ENCODE results near the gene MRC1.
"Not testable (repeated sequence)": the region's sequence is repeated elsewhere in the genome, so short reads cannot be mapped to it uniquely, and the experiment has no call there.

MRC1 gene

DNA sequence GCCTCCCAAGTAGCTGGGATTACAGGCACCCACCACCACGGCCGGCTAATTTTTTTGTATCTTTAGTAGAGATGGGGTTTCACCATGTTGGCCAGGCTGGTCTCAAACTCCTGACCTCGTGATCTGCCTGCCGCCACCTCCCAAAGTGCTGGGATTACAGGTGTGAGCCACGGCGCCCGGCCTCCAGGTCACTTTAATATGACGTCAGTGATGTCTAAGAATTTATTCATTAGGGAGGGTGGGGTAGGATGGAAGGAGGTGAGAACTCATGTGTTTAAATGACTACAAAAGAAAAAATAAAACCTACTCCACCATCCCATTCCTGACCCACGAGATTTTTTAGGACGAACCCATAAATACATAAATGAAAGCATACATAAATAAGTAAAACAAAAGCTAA lies 145.2 kb downstream of the MRC1 start:
- not testable (repeated sequence) for H3K27ac ChIP-seq (ENCODE audit: low read length); H3K9ac ChIP-seq (ENCODE audit: low read length); H3K27me3 ChIP-seq (ENCODE audit: control insufficient read depth, insufficient read depth, low read length); H3K4me3 ChIP-seq (ENCODE audit: low read length); H3K36me3 ChIP-seq (ENCODE audit: control insufficient read depth, low read depth, low read length); H3K9me3 ChIP-seq (ENCODE audit: control insufficient read depth, low read depth, low read length); H3K4me1 ChIP-seq (ENCODE audit: control insufficient read depth, low read depth, low read length)

DNA sequence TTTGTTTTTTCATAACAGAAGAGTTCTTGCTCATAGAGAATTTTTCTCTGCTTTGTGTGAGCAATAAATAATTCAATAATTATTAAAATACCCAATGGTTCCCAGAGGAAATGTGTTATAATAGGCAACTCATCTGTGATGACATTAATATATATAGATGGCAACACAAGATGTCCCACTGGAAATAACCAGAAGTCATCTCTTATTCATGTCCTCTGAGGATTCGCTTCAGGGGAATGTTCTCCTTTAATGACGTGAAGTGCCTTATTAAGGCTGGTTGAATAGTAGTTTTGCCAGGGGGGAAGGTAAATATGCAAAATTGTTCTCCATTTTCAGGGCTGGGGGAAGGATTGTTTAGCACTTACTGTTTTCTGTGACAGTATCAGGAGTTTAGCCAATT lies 145.7 kb downstream of the MRC1 start:
- H3K27ac ChIP-seq (ENCODE audit: low read length) = no peak overlapping the region
- no peak overlapping the region for H3K9ac ChIP-seq (ENCODE audit: low read length)
- no peaks in the 10 kb centered on the region for H3K9me3 ChIP-seq (ENCODE audit: control insufficient read depth, low read depth, low read length)
- no peaks in the 10 kb centered on the region for H3K27me3 ChIP-seq (ENCODE audit: control insufficient read depth, insufficient read depth, low read length)
- H3K4me3 ChIP-seq (ENCODE audit: low read length) = no peak overlapping the region
- no peaks in the 10 kb centered on the region for H3K36me3 ChIP-seq (ENCODE audit: control insufficient read depth, low read depth, low read length)
- H3K4me1 ChIP-seq (ENCODE audit: control insufficient read depth, low read depth, low read length) = no peaks in the 10 kb centered on the region

DNA sequence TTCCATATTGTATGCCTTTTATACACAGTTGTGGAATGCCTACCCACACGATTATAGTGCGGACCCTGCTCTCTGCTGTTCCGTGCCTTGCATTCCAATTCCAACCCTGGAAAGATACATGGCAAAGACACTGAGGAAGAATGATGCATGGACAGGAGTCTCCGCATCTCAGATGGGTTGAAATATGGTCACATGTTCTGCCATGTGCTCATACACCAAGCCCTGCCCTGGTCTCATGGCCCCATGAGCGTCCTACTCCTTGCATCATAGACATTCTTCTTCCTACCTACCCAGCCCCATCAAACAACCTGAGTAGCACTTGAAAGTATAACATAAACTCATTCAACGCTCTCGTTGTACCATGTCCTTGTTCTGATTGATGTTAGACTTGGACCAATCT lies 148.9 kb downstream of the MRC1 start:
- H3K4me3 ChIP-seq (ENCODE audit: low read length) = no peak overlapping the region
- no peak overlapping the region for H3K9ac ChIP-seq (ENCODE audit: low read length)
- H3K27me3 ChIP-seq (ENCODE audit: control insufficient read depth, insufficient read depth, low read length) = no peaks in the 10 kb centered on the region
- no peaks in the 10 kb centered on the region for H3K36me3 ChIP-seq (ENCODE audit: control insufficient read depth, low read depth, low read length)
- no peak overlapping the region for H3K27ac ChIP-seq (ENCODE audit: low read length)
- H3K9me3 ChIP-seq (ENCODE audit: control insufficient read depth, low read depth, low read length) = no peaks in the 10 kb centered on the region
- no peaks in the 10 kb centered on the region for H3K4me1 ChIP-seq (ENCODE audit: control insufficient read depth, low read depth, low read length)

DNA sequence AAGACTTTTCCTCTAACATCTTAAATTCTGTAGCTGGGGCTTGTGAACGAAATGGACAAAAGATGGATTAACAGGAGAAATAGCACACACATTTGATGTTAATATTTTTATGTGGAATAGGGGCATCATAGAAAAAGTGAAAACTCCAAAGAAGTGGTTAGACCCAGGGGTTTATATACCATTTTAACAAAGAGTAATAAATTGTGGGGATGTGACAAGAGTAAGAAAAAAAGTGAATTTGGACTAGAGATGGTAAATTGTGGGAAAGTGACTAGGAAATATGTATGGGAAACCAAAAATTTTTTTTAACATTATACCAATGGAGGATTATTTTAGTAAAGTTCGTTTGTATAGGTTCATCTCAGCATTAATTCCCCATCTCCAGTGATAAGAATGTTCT lies 150.7 kb downstream of the MRC1 start:
- H3K27ac ChIP-seq (ENCODE audit: low read length) = no peak overlapping the region
- no peaks in the 10 kb centered on the region for H3K9me3 ChIP-seq (ENCODE audit: control insufficient read depth, low read depth, low read length)
- H3K4me1 ChIP-seq (ENCODE audit: control insufficient read depth, low read depth, low read length) = no peaks in the 10 kb centered on the region
- H3K9ac ChIP-seq (ENCODE audit: low read length) = no peak overlapping the region
- no peaks in the 10 kb centered on the region for H3K36me3 ChIP-seq (ENCODE audit: control insufficient read depth, low read depth, low read length)
- H3K4me3 ChIP-seq (ENCODE audit: low read length) = no peak overlapping the region
- no peaks in the 10 kb centered on the region for H3K27me3 ChIP-seq (ENCODE audit: control insufficient read depth, insufficient read depth, low read length)
